Osteocyte (in vitro differentiated cells): ENCODE measurements around the gene CCNC. TPM values are rescaled to one million over a fixed set of nuclear protein-coding genes. Genes with fewer than 3 reads are reported as not detected.

Source experiments
- DNase-seq: peaks from one replicate; pipeline ENCODE4 v3.0.0; 2021; ENCODE audit warnings: mixed read lengths; ENCODE audit not compliant: unreplicated experiment; ENCODE audit errors: extremely low spot score
- H3K27ac Mint-ChIP-seq: one replicate; pipeline ENCODE4 v1.8.0; 2021; ENCODE audit warnings: mild to moderate bottlenecking, mixed read lengths; ENCODE audit not compliant: unreplicated experiment
- H3K27me3 Mint-ChIP-seq: one replicate; pipeline ENCODE4 v1.8.0; 2021; ENCODE audit warnings: mixed read lengths; ENCODE audit not compliant: unreplicated experiment
- H3K36me3 Mint-ChIP-seq: one replicate; pipeline ENCODE4 v1.8.0; 2021; ENCODE audit warnings: mixed read lengths; ENCODE audit not compliant: unreplicated experiment
- H3K4me1 Mint-ChIP-seq: one replicate; pipeline ENCODE4 v1.8.0; 2021; ENCODE audit warnings: mixed read lengths; ENCODE audit not compliant: unreplicated experiment
- H3K4me3 Mint-ChIP-seq: one replicate; pipeline ENCODE4 v1.8.0; 2021; ENCODE audit warnings: mild to moderate bottlenecking, moderate library complexity, mixed read lengths; ENCODE audit not compliant: unreplicated experiment
- H3K9me3 Mint-ChIP-seq: one replicate; pipeline ENCODE4 v1.8.0; 2021; ENCODE audit warnings: mixed read lengths; ENCODE audit not compliant: unreplicated experiment
- CTCF ChIP-seq: fragments of 200-600 bp; sonication (generic); IDR thresholded peaks from 2 replicates; pipeline ENCODE4 v1.5.0; 2021; ENCODE audit warnings: antibody characterized with exemption, mild to moderate bottlenecking, moderate library complexity
- total RNA-seq: library from RNA; stranded (reverse); gene quantifications from 2 replicates; pipeline ENCODE4 v1.2.1, GENCODE V29; 2021

Gene CCNC
- total RNA-seq, 1 donor from 2014 or later, result 34.6 TPM

GRCh38 chr6:99522531-99522930, 45.9 kb downstream of the CCNC start:
- DNase-seq, result no peak
- no peaks in the 10 kb centered on the region for H3K36me3 Mint-ChIP-seq
- H3K9me3 Mint-ChIP-seq, result no peaks in the 10 kb centered on the region
- no peak overlapping the region for H3K4me3 Mint-ChIP-seq
- peaks cover 7% of the 10 kb centered on the region for H3K4me1 Mint-ChIP-seq
- H3K27ac Mint-ChIP-seq, result peak overlapping the region; percentile 56
- H3K27me3 Mint-ChIP-seq, result no peaks in the 10 kb centered on the region
- no peak for TF ChIP-seq CTCF

GRCh38 chr6:99521633-99522151, 46.8 kb downstream of the CCNC start:
- peaks cover 7% of the 10 kb centered on the region for H3K4me1 Mint-ChIP-seq
- no peaks in the 10 kb centered on the region for H3K36me3 Mint-ChIP-seq
- H3K27me3 Mint-ChIP-seq, result no peaks in the 10 kb centered on the region
- H3K27ac Mint-ChIP-seq, result peak overlapping the region; percentile 97
- peak overlapping the region; percentile 98 for H3K4me3 Mint-ChIP-seq
- no peaks in the 10 kb centered on the region for H3K9me3 Mint-ChIP-seq
- DNase-seq, result no peak
- TF ChIP-seq CTCF, result no peak

GRCh38 chr6:99520855-99521632, 47.4 kb downstream of the CCNC start:
- Mint-ChIP-seq H3K36me3 (no peaks in the 10 kb centered on the region), H3K9me3 (no peaks in the 10 kb centered on the region), H3K27ac (peak overlapping the region; percentile 97), H3K4me1 (peaks cover 10% of the 10 kb centered on the region), H3K27me3 (no peaks in the 10 kb centered on the region), H3K4me3 (peak overlapping the region; percentile 98)
- TF ChIP-seq CTCF, result peak; percentile 75
- DNase-seq, result peak; percentile 92

- Mint-ChIP-seq H3K27me3 (no peaks in the 10 kb centered on the region), H3K4me1 (peaks cover 15% of the 10 kb centered on the region), H3K4me3 (no peak overlapping the region), H3K9me3 (no peaks in the 10 kb centered on the region), H3K27ac (no peak overlapping the region), H3K36me3 (no peaks in the 10 kb centered on the region)
- TF ChIP-seq CTCF, result no peak
- DNase-seq, result no peak
These were observed 49.0 kb downstream of the CCNC start for GRCh38 chr6:99519446-99519845.

- Mint-ChIP-seq H3K4me3 (peak overlapping the region; percentile 88), H3K9me3 (no peaks in the 10 kb centered on the region), H3K27ac (peak overlapping the region; percentile 81), H3K36me3 (peaks cover 4% of the 10 kb centered on the region), H3K4me1 (peaks cover 26% of the 10 kb centered on the region), H3K27me3 (no peaks in the 10 kb centered on the region)
- TF ChIP-seq CTCF, result no peak
- DNase-seq, result no peak
These were observed 54.4 kb downstream of the CCNC start for GRCh38 chr6:99514089-99514488.
